ENCODE measurements around the gene ADARB2.

Gene ADARB2

DNA sequence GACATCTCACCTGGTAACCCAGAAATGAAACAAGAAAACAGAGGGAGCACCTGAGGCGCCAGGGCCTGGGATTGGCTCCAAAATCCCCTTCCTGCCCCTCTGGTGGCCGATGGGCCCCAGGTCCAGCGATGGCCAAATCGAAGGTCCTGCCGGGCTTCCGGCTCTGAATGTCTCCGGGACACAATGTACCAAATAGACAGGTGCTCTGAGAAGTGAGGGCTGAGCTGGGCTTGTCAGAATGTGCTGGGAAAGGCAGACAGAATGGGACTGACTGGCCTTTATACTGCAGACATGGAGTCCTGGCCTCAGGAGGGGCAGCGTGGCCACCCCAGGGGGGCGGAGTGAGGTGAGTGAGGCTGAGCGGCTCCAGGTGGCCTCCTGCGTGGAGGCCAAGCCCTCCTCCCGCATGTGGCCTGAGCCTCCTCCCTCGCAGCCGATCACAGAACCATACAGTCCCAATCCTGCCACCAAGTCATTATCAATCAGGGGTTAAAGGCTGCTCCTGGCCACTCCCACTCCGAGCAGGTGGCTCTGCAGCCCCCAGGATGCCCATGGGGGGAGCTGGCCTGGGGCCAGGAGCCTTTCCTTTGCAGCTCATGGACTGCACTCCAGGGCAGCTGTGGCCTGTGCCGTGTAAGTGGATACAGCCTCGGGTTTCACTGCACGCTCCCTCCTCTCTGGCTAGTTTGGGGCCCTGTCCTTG is 185.5 kb downstream of the ADARB2 start:
- no peak for DNase-seq (ENCODE audit: low spot score in 2 of 2)
- no peaks in the 10 kb centered on the region for H3K4me1 ChIP-seq
- no peaks in the 10 kb centered on the region for H3K27me3 ChIP-seq (ENCODE audit: low read depth)
- H3K36me3 ChIP-seq (replicated peaks), result no peaks in the 10 kb centered on the region
- no peaks in the 10 kb centered on the region for H3K9me3 ChIP-seq
- no peak overlapping the region for H3K4me3 ChIP-seq
- in situ Hi-C loops (cut with MboI; ENCODE audit: low sequenced_read_pairs), result no loop called here

DNA sequence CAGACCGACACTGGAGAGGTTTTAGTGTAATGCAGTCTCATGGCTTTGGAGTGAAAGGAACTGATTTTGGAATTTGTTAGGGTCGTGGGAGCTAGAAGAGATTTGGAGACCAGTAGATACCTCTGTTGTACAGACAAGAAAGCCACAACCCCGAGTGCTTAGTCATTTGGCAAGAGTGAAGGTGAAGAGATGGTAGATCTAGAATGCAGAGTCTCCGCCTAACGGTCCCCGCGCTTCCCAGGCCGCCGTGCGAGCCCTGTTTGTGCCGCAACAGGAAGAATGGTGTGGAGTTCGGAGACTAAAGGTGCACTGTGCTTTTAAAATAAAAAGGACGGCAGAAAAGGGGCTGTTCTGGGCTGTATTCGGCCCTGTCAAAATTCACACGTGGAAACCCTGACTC is 186.7 kb downstream of the ADARB2 start:
- H3K9me3 ChIP-seq, result no peaks in the 10 kb centered on the region
- H3K27me3 ChIP-seq (ENCODE audit: low read depth), result no peaks in the 10 kb centered on the region
- no peaks in the 10 kb centered on the region for H3K36me3 ChIP-seq (replicated peaks)
- H3K4me1 ChIP-seq, result no peaks in the 10 kb centered on the region
- in situ Hi-C loops (cut with MboI; ENCODE audit: low sequenced_read_pairs), result no loop called here
- H3K4me3 ChIP-seq, result no peak overlapping the region
- DNase-seq (ENCODE audit: low spot score in 2 of 2), result no peak

DNA sequence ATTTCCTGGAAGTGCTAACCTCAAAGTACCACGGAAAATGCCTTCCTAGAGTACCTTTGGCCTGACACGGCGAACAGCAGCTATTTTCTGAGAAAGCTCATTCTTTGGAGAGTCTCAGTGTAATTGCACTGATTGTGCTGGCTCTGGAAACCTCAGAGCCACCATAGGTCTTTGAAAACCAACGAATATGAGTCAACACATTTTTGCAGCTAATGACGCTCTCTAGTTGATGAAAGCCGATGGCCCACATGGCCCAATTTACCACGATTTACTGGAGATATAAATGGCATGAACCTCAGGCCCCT is 187.1 kb downstream of the ADARB2 start:
- Histone ChIP-seq H3K9me3 (no peaks in the 10 kb centered on the region), H3K36me3 (replicated peaks) (no peaks in the 10 kb centered on the region), H3K4me1 (no peaks in the 10 kb centered on the region), H3K4me3 (no peak overlapping the region), H3K27me3 (ENCODE audit: low read depth) (no peaks in the 10 kb centered on the region)
- in situ Hi-C loops (cut with MboI; ENCODE audit: low sequenced_read_pairs), result no loop called here
- no peak for DNase-seq (ENCODE audit: low spot score in 2 of 2)

DNA sequence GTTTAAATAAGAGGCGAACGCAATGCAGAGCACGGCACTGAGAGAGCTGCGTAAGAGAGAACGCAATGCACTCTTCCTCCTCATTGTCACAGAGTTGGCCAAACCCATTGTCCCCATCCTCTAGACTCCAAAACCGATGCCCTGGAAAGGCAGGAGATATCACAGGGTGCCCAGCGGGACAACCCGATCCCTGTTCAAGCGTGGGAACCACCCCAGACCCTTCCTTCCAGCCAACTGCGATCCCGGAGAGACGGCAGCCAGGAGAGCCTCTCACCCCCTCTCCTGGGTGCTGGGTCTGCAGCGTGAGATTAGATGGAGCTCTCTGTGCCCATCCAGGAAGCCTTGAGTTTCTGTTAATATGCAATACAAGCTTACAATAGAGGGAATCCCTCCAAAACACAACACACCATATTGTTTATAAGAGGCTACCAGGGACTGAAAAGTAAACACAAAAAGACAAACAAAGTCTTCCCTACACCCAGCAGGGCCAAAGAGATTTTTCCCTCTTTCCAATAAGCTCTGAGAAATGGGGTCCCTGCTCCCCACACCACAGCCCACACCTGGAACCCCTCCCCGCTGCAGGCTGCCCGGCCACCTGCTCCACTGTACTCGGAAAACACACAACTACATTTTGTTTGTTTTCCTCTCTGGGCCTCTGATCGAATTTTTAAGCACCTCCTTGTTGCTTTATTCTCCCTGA is 187.6 kb downstream of the ADARB2 start:
- DNase-seq (ENCODE audit: low spot score in 2 of 2), result no peak
- H3K4me1 ChIP-seq, result no peaks in the 10 kb centered on the region
- H3K4me3 ChIP-seq, result no peak overlapping the region
- H3K27me3 ChIP-seq (ENCODE audit: low read depth), result no peaks in the 10 kb centered on the region
- in situ Hi-C loops (cut with MboI; ENCODE audit: low sequenced_read_pairs), result no loop called here
- H3K36me3 ChIP-seq (replicated peaks), result no peaks in the 10 kb centered on the region
- no peaks in the 10 kb centered on the region for H3K9me3 ChIP-seq

DNA sequence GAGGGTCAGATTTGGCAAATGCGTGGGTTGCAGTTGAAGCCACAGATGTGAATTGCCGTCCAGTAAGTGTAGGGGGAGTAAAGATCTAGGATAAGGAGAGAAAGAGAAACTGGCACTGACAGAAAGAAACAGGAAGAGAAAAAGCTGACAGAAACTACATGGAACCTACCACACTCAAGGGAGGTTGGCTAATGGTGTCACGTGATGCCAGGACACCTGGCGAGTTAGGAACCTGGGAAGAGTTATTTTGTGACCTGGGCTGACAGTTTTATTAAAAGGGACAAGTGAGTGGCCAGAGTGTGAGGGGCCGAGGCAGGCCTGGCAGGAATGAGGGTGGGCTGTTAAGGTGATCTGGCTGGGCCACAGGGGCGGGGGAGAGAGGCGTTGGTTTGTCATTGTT is 188.7 kb downstream of the ADARB2 start:
- Histone ChIP-seq H3K27me3 (ENCODE audit: low read depth) (no peaks in the 10 kb centered on the region), H3K9me3 (no peaks in the 10 kb centered on the region), H3K4me3 (no peak overlapping the region), H3K4me1 (no peaks in the 10 kb centered on the region), H3K36me3 (replicated peaks) (no peaks in the 10 kb centered on the region)
- DNase-seq (ENCODE audit: low spot score in 2 of 2), result no peak
- in situ Hi-C loops (cut with MboI; ENCODE audit: low sequenced_read_pairs), result no loop called here

DNA sequence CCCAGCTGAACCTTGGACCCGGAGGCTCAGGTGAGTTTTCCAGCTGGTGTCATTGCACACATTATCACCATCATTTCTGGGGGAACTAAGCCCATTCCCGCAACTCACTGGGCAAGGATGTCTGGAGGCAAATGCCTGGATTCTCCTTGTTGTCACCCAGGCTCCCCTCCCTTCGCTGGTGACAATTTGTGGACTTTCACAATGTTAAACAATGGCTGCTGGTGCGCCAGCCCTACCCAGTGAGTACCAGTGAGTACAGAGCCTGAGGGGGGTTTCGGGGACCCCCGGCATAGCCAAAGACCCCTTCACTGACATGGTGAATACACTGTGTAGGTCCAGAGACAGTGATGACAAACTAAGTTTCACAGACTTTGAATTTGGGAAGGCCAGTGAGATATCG is 189.2 kb downstream of the ADARB2 start:
- no peak for DNase-seq (ENCODE audit: low spot score in 2 of 2)
- Histone ChIP-seq H3K9me3 (no peaks in the 10 kb centered on the region), H3K4me1 (no peaks in the 10 kb centered on the region), H3K4me3 (no peak overlapping the region), H3K27me3 (ENCODE audit: low read depth) (no peaks in the 10 kb centered on the region), H3K36me3 (replicated peaks) (no peaks in the 10 kb centered on the region)
- in situ Hi-C loops (cut with MboI; ENCODE audit: low sequenced_read_pairs), result no loop called here

DNA sequence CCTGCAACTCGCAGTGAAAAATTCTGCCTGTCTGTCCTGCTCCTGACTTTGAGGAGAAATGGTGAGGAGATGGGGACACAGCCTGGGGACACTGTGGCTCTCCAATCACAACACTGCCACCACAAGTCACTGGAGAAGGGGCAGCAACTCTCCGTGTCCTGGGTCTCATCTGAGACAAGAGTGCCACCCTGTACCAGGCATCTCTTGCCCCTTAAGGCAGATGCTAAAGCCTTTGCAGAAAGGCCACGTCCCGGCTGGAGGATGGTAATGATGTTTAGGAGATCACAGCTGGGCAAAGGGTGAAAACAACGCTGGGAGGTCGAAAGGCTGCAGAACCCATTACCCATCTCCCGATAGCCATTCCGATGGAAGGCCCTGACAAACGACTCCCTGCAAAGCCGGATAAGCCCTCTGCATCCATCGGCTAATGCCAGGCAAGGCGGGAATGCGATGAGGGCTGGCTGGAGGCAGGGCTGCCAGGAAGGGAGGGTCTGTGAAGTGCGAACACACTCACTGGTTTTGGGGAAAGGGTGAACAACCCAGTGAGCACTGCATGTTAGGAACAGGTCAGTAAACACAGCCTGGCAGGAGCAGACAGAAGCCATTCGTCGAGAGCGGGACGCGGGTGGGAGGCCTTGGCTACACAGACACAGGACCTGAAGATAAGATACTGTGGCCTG is 190.8 kb downstream of the ADARB2 start:
- H3K27me3 ChIP-seq (ENCODE audit: low read depth), result no peaks in the 10 kb centered on the region
- no peaks in the 10 kb centered on the region for H3K36me3 ChIP-seq (replicated peaks)
- H3K9me3 ChIP-seq, result no peaks in the 10 kb centered on the region
- no peak overlapping the region for H3K4me3 ChIP-seq
- in situ Hi-C loops (cut with MboI; ENCODE audit: low sequenced_read_pairs), result no loop called here
- no peaks in the 10 kb centered on the region for H3K4me1 ChIP-seq
- no peak for DNase-seq (ENCODE audit: low spot score in 2 of 2)

DNA sequence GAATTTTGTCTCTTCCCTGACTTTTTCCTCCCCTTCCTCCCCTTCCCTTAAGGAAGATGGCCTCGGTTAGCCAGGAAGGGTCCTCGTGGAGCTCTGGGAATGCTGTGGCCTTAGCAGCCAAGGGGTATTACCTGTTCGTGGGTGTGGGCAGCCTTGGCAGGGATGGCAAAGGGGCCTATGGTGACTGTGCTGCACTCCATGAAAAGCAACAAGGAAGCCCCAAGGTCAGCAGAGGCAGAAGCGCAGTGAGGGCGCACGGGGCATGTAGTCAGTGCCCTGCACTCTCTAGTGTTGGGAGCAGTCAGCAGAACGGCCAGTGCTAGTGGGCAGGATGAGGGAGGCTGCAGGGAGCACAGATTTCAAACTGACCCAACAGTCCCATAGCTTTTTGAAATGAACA is 191.8 kb downstream of the ADARB2 start:
- in situ Hi-C loops (cut with MboI; ENCODE audit: low sequenced_read_pairs), result no loop called here
- Histone ChIP-seq H3K27me3 (ENCODE audit: low read depth) (no peaks in the 10 kb centered on the region), H3K36me3 (replicated peaks) (no peaks in the 10 kb centered on the region), H3K4me1 (no peaks in the 10 kb centered on the region), H3K4me3 (no peak overlapping the region), H3K9me3 (no peaks in the 10 kb centered on the region)
- no peak for DNase-seq (ENCODE audit: low spot score in 2 of 2)

DNA sequence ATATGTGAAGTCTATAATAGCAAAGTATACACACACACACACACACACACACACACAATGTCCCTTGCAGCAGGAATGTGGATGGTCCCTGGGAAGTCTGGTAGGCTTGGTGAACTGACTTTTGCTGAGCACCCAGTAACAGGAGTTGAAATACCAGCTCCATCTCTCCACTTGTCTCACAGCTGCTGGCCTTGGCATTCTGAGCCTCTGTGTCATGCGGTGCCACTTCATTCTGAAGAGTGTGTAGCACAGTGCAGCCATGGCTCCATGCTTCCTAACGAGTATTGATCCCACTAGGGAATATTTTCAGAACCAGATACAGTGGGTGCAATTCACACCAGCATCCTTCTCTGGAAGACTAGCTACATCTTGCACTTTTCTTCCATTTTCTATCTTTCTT is 192.4 kb downstream of the ADARB2 start:
- H3K36me3 ChIP-seq (replicated peaks), result no peaks in the 10 kb centered on the region
- no peak for DNase-seq (ENCODE audit: low spot score in 2 of 2)
- in situ Hi-C loops (cut with MboI; ENCODE audit: low sequenced_read_pairs), result no loop called here
- H3K4me3 ChIP-seq, result no peak overlapping the region
- H3K9me3 ChIP-seq, result no peaks in the 10 kb centered on the region
- H3K27me3 ChIP-seq (ENCODE audit: low read depth), result no peaks in the 10 kb centered on the region
- H3K4me1 ChIP-seq, result no peaks in the 10 kb centered on the region

DNA sequence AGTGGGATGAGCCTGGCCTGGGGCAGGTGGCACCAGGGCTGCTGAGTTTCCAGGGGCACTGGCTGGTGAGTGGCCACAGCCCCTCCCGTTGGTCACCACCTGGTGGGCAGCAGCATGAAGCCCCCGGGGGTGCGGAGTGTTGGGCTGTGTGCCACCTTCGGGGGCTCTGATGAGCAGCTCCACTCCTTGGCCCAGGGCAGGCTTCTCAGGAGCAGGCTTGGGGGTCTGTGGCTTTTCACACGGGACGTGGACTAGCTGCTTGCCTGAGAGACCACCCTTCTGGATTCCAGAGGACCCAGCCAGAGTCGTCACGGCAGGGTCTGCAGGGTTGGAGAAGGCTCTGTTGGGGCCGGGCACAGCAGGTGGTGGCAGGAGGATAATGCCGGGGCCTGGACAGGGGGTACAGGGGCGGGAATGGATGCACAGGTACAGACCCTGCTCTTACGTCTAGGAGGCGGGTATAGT is 193.1 kb downstream of the ADARB2 start:
- in situ Hi-C loops (cut with MboI; ENCODE audit: low sequenced_read_pairs), result no loop called here
- Histone ChIP-seq H3K36me3 (replicated peaks) (no peaks in the 10 kb centered on the region), H3K4me1 (no peaks in the 10 kb centered on the region), H3K4me3 (no peak overlapping the region), H3K27me3 (ENCODE audit: low read depth) (no peaks in the 10 kb centered on the region), H3K9me3 (no peaks in the 10 kb centered on the region)
- no peak for DNase-seq (ENCODE audit: low spot score in 2 of 2)

DNA sequence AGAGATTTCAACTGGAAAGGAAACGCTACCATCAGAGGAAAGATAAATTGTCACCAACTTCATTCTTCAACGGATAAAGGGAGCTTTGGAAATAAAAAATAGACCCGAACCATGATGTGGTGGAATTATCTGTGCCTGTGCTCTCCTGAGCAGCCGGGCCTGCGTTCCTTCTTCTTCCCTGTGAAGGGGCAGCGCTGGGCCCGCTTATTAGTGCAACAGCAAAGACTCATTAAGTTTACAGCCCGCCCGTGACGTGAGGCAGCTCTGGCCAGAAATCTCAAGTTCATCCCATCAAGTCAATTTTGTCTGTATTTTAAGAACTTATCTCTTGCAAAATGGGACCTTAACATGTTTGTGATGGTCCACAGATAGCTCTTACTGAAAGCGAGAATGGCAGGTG is 193.7 kb downstream of the ADARB2 start:
- no peaks in the 10 kb centered on the region for H3K4me1 ChIP-seq
- H3K9me3 ChIP-seq, result no peaks in the 10 kb centered on the region
- no peak for DNase-seq (ENCODE audit: low spot score in 2 of 2)
- no peaks in the 10 kb centered on the region for H3K27me3 ChIP-seq (ENCODE audit: low read depth)
- H3K4me3 ChIP-seq, result no peak overlapping the region
- in situ Hi-C loops (cut with MboI; ENCODE audit: low sequenced_read_pairs), result no loop called here
- H3K36me3 ChIP-seq (replicated peaks), result no peaks in the 10 kb centered on the region

DNA sequence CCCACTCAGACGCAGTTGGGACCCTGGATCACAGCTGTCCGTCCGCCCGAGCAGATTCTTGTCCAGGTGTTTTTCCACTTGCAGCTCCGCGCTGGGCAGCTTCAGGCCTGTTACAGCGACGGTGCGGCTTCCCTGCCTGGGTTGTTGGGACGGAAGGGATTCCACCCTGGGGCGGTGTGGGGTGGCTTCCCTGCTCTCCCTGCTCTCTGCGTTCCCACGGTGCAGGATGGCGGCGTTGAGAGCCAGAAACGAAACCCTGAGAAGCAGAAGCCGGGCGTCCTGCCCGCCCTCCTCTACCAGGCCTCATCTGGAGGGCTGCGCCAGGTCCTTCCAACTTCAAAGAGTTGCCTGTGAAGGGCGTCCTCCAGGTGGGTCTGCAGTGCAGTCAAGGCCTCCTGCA is 194.4 kb downstream of the ADARB2 start:
- H3K4me1 ChIP-seq, result no peaks in the 10 kb centered on the region
- H3K9me3 ChIP-seq, result no peaks in the 10 kb centered on the region
- DNase-seq (ENCODE audit: low spot score in 2 of 2), result no peak
- H3K27me3 ChIP-seq (ENCODE audit: low read depth), result no peaks in the 10 kb centered on the region
- no peak overlapping the region for H3K4me3 ChIP-seq
- no peaks in the 10 kb centered on the region for H3K36me3 ChIP-seq (replicated peaks)
- in situ Hi-C loops (cut with MboI; ENCODE audit: low sequenced_read_pairs), result no loop called here

DNA sequence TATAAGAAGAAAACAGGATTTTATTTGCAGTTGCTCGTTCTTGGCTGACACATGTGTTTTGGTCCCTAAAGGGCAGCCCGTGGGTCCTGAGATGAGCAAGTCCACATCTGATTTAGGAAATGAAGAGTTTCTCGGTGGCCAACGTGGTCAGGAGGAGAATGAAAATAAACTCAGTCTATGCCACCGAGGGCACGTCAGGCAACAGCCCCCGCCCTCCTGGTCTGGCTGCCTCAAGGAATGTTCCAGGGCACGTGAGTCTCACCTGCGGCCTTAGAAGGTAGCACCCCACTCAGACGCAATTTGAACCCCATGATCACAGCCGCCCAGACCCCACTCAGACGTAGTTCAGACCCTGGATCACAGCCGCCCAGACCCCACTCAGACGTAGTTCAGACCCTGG is 197.2 kb downstream of the ADARB2 start:
- no peaks in the 10 kb centered on the region for H3K27me3 ChIP-seq (ENCODE audit: low read depth)
- no peaks in the 10 kb centered on the region for H3K9me3 ChIP-seq
- no peak overlapping the region for H3K4me3 ChIP-seq
- no peaks in the 10 kb centered on the region for H3K4me1 ChIP-seq
- in situ Hi-C loops (cut with MboI; ENCODE audit: low sequenced_read_pairs), result no loop called here
- no peaks in the 10 kb centered on the region for H3K36me3 ChIP-seq (replicated peaks)
- DNase-seq (ENCODE audit: low spot score in 2 of 2), result no peak

DNA sequence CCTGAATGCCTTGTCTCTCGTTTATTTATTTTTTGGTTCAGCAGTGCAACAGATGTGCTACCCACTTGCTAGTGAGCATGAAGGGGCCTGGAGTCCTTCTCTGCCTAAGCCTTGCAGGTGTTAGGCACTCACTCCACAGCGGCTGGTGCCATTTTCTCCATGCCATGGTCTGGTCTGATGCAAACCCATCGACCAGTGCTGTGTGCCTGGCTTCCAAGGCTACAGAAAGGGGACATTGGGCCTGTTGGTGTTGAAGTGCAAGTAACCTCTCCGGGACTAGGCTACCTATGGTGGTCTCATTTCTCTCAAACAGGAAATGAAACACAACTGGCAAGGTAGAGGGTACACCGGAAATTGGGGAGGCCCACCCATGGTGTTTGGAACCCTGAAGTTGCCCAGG is 198.1 kb downstream of the ADARB2 start:
- Histone ChIP-seq H3K9me3 (no peaks in the 10 kb centered on the region), H3K27me3 (ENCODE audit: low read depth) (no peaks in the 10 kb centered on the region), H3K4me3 (no peak overlapping the region), H3K36me3 (replicated peaks) (no peaks in the 10 kb centered on the region), H3K4me1 (no peaks in the 10 kb centered on the region)
- DNase-seq (ENCODE audit: low spot score in 2 of 2), result no peak
- in situ Hi-C loops (cut with MboI; ENCODE audit: low sequenced_read_pairs), result no loop called here

Data from HAP-1 (cell line).